Measurements from ENCODE around the gene TSG101.

DNA sequence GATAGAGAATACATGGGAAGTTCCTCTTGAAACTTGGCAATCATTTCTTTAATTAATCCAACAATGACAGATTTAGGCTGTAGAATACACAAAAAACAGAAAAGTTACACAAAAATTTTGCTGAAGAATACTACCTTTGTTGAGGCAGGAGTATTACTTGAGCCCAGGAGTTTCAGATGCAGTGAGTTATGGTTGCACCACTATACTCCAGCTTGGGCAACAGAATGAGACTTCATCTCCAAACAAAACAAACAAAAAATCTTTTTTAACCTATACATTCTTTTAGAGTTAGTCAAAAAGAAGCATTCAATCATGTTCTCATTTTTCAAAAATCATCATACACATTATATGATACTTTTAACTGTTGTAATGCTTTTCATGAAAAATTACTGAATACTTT, 39.7 kb upstream of the TSG101 start:
- TF ChIP-seq SP2 (tag by site-specific recombination; IDR thresholded peaks at IDR 0.05) (no peak), ZNF518A (tag by site-specific recombination; conservative IDR thresholded peaks at IDR 0.05; ENCODE audit: low read depth) (no peak), REPIN1 (tag by site-specific recombination; IDR thresholded peaks at IDR 0.05; ENCODE audit: low read depth) (no peak), ZFP69B (tag by site-specific recombination; IDR thresholded peaks at IDR 0.05) (no peak), ATF2 (tag by site-specific recombination; IDR thresholded peaks at IDR 0.05; ENCODE audit: low read depth) (no peak), ZBTB44 (tag by site-specific recombination; IDR thresholded peaks at IDR 0.05) (no peak), CTCF (tag by site-specific recombination; IDR thresholded peaks at IDR 0.05) (no peak)
- TF ChIP-seq, protein P1, sequence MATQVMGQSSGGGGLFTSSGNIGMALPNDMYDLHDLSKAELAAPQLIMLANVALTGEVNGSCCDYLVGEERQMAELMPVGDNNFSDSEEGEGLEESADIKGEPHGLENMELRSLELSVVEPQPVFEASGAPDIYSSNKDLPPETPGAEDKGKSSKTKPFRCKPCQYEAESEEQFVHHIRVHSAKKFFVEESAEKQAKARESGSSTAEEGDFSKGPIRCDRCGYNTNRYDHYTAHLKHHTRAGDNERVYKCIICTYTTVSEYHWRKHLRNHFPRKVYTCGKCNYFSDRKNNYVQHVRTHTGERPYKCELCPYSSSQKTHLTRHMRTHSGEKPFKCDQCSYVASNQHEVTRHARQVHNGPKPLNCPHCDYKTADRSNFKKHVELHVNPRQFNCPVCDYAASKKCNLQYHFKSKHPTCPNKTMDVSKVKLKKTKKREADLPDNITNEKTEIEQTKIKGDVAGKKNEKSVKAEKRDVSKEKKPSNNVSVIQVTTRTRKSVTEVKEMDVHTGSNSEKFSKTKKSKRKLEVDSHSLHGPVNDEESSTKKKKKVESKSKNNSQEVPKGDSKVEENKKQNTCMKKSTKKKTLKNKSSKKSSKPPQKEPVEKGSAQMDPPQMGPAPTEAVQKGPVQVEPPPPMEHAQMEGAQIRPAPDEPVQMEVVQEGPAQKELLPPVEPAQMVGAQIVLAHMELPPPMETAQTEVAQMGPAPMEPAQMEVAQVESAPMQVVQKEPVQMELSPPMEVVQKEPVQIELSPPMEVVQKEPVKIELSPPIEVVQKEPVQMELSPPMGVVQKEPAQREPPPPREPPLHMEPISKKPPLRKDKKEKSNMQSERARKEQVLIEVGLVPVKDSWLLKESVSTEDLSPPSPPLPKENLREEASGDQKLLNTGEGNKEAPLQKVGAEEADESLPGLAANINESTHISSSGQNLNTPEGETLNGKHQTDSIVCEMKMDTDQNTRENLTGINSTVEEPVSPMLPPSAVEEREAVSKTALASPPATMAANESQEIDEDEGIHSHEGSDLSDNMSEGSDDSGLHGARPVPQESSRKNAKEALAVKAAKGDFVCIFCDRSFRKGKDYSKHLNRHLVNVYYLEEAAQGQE (tag by site-specific recombination; IDR thresholded peaks at IDR 0.05) = no peak
- TF ChIP-seq, protein P2, sequence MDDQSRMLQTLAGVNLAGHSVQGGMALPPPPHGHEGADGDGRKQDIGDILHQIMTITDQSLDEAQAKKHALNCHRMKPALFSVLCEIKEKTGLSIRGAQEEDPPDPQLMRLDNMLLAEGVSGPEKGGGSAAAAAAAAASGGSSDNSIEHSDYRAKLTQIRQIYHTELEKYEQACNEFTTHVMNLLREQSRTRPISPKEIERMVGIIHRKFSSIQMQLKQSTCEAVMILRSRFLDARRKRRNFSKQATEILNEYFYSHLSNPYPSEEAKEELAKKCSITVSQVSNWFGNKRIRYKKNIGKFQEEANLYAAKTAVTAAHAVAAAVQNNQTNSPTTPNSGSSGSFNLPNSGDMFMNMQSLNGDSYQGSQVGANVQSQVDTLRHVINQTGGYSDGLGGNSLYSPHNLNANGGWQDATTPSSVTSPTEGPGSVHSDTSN (CRISPR knock-in tag; IDR thresholded peaks at IDR 0.05) = no peak
